ENCODE results near the gene NFE2L3. TPM values are rescaled to one million over a fixed set of nuclear protein-coding genes. Genes with fewer than 3 reads are reported as not detected.
"Not testable (repeated sequence)": the region's sequence is repeated elsewhere in the genome, so short reads cannot be mapped to it uniquely, and the experiment has no call there.

Gene NFE2L3
- total RNA-seq, 1 donor from 2014 or later = 3.8 TPM

DNA sequence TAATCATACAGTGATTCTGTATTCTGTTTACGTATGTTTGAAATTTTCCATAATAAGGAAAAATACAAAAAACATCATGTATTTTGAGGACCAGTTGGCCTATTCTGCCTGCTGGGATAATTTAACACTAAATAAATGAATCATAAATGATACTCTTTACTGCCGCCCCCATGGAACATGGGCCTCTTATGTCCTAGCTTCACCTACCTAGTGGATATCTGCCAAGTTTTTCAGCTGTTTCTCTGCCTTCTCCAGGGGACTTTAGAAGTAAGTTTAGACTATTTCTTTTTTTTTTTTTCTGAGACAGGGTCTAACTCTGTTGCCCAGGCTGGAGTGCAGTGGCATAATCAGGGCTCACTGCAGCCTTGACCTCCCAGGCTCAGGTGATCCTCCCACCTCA, 10.4 kb downstream of the NFE2L3 start:
- ATAC-seq (no peak), DNase-seq (ENCODE audit: low spot score) (no peak)
- intact Hi-C loops (cut with DNase I) = no loop called here

DNA sequence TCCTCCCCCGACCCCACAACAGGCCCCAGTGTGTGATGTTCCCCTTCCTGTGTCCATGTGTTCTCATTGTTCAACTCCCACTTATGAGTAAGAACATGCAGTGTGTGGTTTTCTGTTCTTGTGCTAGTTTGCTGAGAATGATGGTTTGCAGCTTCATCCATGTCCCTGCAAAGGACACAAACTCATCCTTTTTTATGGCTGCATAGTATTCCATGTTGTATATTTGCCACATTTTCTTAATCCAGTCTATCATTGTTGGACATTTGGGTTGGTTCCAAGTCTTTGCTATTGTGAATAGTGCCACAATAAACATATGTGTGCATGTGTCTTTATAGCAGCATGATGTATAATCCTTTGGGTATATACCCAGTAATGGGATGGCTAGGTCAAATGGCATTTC, 11.8 kb downstream of the NFE2L3 start:
- DNase-seq (ENCODE audit: low spot score); ATAC-seq; intact Hi-C loops (cut with DNase I): not testable (repeated sequence)

DNA sequence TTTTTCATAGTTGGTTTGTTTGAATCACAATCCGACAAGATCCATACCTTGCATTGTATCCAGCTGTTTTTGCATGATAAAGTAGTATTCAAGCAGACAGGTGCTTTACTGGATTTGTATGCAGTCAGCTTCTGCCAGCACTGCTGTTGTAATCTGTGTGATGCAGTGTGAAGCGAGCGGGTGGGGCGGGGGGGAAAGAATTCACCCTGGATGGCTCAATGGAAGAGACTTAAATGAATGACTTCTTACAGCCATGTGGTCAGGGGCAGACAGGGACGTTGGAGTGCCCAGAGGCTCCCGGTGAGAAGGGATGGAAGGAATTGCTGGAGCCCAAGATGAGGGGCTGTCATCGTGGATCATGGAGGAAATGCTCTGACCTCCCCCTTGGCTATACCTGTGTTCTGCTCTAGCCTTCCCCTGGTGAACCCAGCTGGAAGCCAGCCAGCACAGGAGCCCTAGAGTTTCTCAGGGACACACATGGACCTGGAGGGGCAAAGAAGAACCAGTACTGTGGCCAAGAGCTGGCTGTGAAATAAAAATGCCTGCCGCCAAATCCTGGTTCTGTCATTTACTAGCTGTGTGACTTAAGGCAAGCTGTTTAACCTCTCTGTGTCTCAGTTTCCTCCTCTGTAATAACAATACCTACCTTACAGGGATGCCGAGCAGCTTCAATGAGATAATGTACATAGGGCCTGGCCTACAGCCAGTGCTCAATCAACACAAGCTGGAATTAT, 14.1 kb downstream of the NFE2L3 start:
- intact Hi-C loops (cut with DNase I) = no loop called here
- DNase-seq (ENCODE audit: low spot score) (no peak), ATAC-seq (no peak)

DNA sequence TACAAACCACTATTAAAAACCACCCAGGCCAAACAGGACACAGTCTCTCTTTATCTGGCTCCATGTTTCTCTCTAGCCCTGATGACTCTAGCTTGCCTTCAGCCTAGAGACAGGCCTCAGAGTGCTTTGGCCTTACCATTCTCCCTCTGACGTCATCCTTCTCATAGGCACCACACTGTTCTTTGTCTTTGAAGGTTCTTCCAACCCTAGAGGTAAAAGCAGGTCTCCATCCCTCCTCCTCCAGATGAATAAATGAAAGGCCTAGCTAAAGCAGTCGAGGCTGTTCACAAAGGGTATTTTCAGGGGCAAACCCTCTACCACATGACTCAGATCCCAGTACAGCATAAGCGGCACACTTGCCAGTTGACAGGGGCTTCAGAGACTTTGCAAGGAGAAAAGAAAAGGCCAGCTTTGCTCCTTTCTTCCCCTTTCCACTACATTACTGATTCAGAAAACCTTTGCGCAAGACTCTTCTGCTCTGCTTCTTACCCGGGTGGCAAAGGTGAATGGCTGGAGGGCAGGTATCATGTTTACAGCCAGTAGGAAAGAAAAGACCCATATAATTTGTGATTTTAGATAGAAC, 14.8 kb downstream of the NFE2L3 start:
- intact Hi-C loops (cut with DNase I) = no loop called here
- ATAC-seq = no peak
- DNase-seq (ENCODE audit: low spot score) = no peak

DNA sequence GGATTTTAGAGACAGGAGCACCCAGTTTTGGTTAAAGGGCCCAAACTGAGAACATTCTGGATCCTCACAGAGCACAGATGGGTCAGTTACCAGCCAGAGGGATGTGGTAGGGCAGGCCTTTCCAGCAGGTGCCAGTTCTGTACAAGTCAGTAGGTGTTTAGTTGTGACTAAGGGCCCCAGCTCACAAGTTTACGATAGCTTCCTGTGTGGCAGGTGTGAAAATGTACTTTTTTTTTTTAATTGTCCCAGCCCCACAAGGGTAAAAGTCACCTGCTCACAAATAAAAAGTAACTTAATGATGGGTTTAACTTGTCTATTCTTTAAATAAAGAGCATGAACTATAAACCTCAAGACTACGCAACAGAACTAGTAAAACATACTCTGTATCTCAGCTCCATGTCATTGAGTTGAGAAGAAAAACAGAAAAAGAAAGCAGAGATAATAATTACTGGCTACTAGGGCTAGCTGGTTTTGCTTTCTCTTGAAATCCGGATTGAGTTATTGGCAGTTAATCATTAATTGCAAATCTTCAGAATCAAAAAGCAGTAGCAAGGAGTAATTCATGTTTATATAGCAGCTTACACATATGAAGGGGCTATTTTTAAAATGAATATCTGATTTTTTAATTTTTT, 15.4 kb downstream of the NFE2L3 start:
- DNase-seq (ENCODE audit: low spot score) = no peak
- ATAC-seq = no peak
- intact Hi-C loops (cut with DNase I) = no loop called here

DNA sequence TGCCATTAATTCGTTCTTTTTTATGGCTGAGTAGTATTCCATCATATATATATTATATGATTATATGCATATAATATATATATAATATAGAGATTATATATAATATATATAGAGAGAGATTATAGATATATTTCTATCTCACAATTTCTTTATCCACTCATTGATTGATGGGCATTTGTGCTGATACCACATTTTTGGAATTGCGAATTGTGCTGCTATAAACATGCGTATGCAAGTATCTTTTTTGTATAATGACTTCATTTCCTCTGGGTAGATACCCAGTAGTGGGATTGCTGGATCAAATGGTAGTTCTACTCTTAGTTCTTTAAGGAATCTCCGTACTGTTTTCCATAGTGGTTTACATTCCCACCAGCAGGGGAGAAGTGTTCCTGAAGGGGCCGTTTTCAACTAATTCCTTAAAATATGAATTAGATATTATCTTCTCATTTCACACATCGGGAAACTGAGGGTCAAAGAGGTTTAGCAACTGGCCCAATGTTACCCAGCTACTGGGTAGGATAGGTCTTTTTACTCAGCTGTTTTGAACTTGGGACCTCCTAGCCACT, 16.5 kb downstream of the NFE2L3 start:
- no peak for ATAC-seq

DNA sequence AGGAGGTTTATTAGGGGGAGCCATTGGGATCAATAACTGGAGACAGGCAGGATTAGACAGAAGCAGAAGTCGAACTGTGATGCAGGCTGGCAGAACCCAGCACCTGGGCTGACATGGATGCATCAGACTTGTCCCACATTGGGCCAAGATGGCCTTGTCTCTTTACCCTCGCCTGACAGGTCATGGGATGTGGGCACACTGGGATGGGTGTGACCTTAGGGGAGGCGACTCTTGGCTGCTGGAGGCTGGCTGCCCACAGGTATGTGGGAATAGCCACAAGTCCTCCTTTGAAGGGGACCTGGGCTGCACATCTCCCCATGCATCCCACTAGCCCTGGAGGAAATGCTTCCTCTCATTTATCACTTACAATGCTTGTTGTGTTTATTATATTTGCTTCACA, 17.3 kb downstream of the NFE2L3 start:
- ATAC-seq (no peak), DNase-seq (ENCODE audit: low spot score) (no peak)
- intact Hi-C loops (cut with DNase I) = no loop called here

More for the DNA sequence above, 16.5 kb downstream of the NFE2L3 start:
- intact Hi-C loops (cut with DNase I) = no loop called here
- no peak for DNase-seq (ENCODE audit: low spot score)

DNA sequence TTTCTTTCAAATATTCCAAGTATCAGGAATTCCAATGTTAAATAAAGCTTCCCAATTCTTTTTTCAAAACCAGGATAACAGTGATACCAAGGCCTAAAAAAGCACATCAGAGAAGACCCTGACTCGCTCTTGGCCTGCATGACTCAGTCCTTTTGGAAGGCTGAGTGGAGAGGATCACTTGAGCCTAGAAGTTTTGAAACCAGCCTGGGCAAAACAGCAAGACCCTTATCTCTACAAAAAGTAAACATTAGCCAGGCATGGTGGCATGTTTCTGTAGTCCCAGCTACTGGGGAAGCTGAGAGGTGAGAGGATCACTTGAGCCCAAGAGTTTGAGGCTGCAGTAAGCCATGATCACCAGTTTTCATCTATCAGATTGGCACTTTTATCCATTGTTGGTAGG, 18.7 kb downstream of the NFE2L3 start:
- ATAC-seq (no peak), DNase-seq (ENCODE audit: low spot score) (no peak)
- intact Hi-C loops (cut with DNase I) = no loop called here

DNA sequence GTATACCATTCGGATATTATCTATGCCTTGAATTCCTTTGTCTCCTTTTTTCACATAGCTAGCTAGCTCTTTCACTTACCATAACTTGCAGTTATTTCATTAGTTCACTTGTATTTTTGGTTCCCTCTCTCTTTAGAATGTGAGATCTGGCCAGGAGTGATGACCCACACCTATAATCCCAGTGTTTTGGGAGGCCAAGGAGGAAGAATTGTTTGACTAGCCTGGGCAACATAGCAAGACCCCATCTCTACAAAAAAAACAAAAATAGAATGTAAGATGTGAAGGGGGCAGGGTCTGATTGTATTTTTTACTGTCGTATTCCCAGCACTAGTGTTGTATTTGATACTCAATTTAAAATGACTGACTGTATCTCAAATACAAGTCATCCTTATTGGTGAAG, 19.6 kb downstream of the NFE2L3 start:
- DNase-seq (ENCODE audit: low spot score) (no peak), ATAC-seq (no peak)
- intact Hi-C loops (cut with DNase I) = no loop called here

DNA sequence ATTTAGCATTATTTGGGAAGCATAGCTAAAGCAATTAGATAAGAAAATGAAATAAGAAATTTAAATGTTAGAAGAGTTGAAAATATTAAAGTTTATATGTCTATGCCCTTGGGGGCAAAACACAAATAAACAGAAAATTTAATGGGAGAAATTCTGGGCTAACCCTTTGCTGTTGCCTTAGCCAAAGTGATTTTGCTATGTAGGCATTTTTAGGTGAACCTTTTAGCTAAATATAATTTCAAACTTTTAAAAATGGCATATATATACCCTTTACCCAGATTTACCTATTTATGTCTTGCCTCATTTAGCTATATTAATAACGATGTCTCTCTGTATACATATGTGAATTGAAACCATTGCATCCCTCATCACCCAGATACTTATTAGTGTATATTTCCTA, 20.1 kb downstream of the NFE2L3 start:
- intact Hi-C loops (cut with DNase I) = no loop called here
- DNase-seq (ENCODE audit: low spot score) (no peak), ATAC-seq (no peak)

DNA sequence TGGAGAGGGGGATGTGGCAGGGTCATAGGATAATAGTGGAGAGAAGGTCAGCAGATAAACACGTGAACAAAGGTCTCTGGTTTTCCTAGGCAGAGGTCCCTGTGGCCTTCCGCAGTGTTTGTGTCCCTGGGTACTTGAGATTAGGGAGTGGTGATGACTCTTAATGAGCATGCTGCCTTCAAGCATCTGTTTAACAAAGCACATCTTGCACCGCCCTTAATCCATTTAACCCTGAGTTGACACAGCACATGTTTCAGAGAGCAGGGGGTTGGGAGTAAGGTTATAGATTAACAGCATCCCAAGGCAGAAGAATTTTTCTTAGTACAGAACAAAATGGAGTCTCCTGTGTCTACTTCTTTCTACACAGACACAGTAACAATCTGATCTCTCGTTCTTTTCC, 23.9 kb downstream of the NFE2L3 start:
- DNase-seq (ENCODE audit: low spot score); ATAC-seq; intact Hi-C loops (cut with DNase I): not testable (repeated sequence)

DNA sequence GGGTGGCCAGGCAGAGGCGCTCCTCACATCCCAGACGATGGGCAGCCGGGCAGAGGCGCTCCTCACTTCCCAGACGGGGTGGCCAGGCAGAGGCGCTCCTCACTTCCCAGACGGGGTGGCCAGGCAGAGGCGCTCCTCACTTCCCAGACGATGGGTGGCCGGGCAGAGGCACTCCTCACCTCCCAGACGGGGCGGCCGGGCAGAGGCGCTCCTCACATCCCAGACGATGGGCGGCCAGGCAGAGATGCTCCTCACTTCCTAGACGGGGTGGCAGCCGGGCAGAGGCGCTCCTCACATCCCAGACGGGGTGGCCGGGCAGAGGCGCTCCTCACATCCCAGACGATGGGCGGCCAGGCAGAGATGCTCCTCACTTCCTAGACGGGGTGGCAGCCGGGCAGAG, 24.7 kb downstream of the NFE2L3 start:
- intact Hi-C loops (cut with DNase I); ATAC-seq: not testable (repeated sequence)

DNA sequence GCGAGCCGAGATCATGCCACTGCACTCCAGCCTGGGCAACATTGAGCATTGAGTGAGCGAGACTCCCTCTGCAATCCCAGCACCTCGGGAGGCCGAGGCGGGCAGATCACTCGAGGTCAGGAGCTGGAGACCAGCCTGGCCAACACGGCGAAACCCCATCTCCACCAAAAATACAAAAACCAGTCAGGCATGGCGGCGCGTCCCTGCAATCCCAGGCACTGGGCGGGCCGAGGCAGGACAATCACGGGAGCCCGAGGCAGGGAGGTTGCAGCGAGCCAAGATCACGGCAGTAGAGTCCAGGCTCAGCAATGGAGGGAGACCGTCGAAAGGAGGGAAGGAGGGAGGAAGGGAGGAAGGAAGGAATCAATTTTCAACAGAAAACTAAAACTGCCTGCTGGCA, 25.3 kb downstream of the NFE2L3 start:
- DNase-seq (ENCODE audit: low spot score); intact Hi-C loops (cut with DNase I); ATAC-seq: not testable (repeated sequence)

More for the DNA sequence above, 24.7 kb downstream of the NFE2L3 start:
- not testable (repeated sequence) for DNase-seq (ENCODE audit: low spot score)

DNA sequence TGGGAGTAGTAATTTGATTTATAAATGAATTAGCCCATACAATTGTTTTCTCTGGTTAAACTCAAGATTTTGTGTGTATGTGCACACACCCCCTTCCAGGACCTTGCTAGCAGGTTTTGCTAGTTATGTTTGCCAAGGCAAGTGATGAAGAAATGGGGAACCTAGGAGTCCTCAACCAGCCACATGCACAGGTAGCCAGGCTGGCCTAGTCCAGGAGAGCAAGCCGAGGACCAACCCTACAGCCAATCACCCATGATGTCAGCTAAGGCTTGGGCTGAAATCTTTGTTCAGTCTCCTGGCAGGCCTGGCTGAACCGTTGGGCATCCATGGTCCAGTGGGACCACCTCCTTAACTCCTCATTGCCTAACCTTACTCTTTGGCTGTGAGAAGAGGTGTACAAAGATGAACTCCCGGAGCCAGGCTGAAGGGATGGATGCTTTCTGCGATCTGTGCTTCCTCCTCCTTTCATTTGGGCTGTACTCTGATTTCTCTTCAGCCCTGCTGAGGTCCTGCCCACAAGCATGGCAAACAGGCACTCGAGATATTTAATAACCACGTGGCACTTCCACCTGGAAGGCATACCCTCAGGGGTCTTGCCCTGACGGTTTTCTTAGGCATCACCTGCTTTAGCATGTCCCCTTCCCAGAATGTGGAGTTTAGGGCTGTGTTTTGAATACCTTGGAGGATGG, 26.4 kb downstream of the NFE2L3 start:
- intact Hi-C loops (cut with DNase I) = no loop called here
- ATAC-seq (no peak), DNase-seq (ENCODE audit: low spot score) (no peak)

DNA sequence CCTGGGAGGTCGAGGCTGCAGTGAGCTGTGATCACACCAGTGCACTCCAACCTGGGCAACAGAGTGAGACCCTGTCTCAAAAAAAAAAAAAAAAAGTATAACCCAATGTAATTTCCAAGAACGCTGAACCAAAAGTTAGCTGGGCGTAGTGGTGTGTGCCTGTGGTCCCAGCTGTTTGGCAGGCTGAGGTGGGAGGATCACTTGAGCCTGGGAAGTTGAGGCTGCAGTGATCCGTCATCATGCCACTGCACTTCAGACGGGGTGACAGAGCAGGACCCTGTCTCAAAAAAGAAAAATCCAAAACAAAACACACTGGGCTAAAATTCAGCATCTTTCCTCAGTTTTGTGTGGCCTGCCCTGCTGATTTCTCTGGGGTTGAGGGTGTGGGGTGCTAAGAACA, 27.4 kb downstream of the NFE2L3 start:
- no peak for ATAC-seq
- intact Hi-C loops (cut with DNase I) = no loop called here
- no peak for DNase-seq (ENCODE audit: low spot score)

DNA sequence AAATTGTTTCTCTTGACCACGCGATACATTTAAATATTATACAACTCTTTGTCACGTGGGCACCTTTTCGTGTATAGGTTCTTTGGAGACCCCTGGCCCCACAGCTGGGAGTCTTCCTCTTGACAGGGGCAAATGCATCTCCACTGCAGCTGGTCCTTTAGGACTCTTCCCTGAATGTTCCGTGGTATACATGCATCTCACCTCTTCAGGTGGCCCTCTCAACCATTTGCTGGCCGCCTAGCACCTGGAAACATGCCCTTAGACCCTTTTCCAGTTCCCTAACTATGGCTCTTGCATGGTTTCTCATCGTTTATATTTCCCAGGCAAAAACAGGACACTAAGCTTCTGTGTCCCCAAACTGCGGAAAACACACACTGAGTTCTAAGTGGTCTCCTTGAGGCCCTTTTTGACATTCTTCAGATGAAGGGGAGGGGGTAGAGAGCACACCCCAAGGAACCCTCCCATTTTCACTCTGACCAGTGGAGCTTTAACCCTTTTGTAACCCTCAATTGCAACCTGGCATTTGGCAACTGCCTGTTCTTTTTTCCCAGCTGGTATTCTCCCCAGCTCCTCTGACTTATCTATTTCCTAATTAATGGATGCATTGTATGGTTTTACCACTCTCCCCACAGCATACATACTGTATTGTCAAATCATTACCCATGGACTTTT, 28.0 kb downstream of the NFE2L3 start:
- ATAC-seq (no peak), DNase-seq (ENCODE audit: low spot score) (no peak)
- intact Hi-C loops (cut with DNase I) = no loop called here

DNA sequence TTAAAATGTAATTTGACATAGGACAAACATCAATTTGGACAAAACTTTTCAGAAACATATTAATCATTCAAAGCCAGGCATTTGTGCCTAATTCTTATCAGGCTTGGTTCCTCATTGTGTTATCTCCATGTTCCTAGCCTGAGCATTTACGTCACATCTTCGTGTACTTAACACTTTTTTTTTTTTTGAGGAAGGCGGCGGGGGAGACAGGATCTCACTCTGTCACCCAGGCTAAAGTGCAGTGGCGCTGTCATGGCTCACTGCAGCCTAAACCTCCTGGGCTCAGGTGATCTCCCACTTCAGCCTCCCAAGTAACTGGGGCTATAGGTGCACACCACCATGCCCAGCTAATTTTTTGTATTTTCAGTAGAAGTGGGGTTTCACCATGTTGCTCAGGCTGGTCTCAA, 28.8 kb downstream of the NFE2L3 start:
- DNase-seq (ENCODE audit: low spot score) (no peak), ATAC-seq (no peak)
- intact Hi-C loops (cut with DNase I) = no loop called here

DNA sequence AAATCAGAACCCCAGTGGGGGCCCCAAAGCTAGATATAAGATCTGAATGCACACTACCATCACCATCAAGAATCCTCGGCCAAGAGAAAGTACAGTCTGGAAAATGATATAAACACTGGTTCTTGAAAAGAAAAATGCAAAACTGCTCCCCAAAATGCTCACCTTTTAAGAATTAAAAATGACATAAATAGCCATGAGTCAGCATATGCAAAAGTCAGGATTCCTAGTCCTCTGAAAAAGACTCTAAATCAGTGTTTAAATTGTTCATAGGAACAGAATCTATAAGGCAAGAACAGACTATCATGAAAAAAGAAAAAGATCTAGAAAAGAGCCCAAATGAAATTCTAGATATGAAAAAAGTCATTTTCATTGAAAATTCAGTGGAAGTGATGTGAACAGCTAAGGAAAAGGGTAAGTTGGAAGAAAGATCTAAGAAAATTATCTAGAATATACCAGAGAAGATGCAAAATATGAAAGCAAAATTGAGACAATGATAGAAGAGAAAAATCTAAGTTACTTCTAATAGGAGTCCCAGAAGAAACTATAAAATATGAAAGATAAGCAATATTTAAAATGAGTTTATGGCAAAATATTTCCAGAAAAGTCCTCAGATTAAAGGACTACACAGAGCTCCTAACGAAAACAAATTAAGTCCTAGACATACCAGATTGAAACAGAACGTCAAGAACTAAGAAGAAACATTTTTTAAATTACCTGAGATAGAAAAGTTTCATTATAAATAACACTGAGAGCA, 29.7 kb downstream of the NFE2L3 start:
- ATAC-seq (no peak), DNase-seq (ENCODE audit: low spot score) (no peak)
- intact Hi-C loops (cut with DNase I) = no loop called here

All from sciatic nerve (tissue), 2 donors.